Peyer's patch (tissue), 4 donors: ENCODE data around the gene MYBPC2. TPM values are rescaled to one million over a fixed set of nuclear protein-coding genes. Genes with fewer than 3 reads are reported as not detected.

Experiments
- DNase-seq, 3 donors: peaks; one replicate each; pipeline ENCODE4 v3.0.0-alpha.2; 2017 to 2019
- H3K27ac ChIP-seq, 4 donors: fragments of 200-600 bp; sonication (generic); one replicate each; pipeline ENCODE4 v1.5.1; 2016 to 2019
- H3K27me3 ChIP-seq, 2 donors: fragments of 200-600 bp; sonication (generic); one replicate each; pipeline ENCODE4 v1.5.1; 2019
- H3K36me3 ChIP-seq, 3 donors: fragments of 200-600 bp; sonication (generic); one replicate each; pipeline ENCODE4 v1.5.1; 2016 to 2019
- H3K4me1 ChIP-seq, 4 donors: fragments of 200-600 bp; sonication (generic); one replicate each; pipeline ENCODE4 v1.5.1; 2016 to 2019
- H3K4me3 ChIP-seq, 4 donors: fragments of 200-600 bp; sonication (generic); 1 replicate in 3 of 4; 2 replicates in 1 of 4; pipeline ENCODE4 v1.5.1; 2016 to 2019; ENCODE audit warnings: mild to moderate bottlenecking in 1 of 4
- H3K9me3 ChIP-seq, 4 donors: fragments of 200-600 bp; sonication (generic); one replicate each; pipeline ENCODE4 v1.5.1; 2016 to 2019; ENCODE audit warnings: mild to moderate bottlenecking in 1 of 4
- POLR2A ChIP-seq, 2 donors: fragments of 450-650 bp; IDR thresholded peaks; one replicate each; pipeline ENCODE4 v1.5.1; 2017; ENCODE audit warnings: antibody characterized with exemption in 2 of 2, mild to moderate bottlenecking in 2 of 2, moderate library complexity in 2 of 2
- total RNA-seq, 4 donors: library from RNA; depleted of rRNA; stranded (reverse); fragments of >200 nt; gene quantifications; one replicate each; pipeline ENCODE4 v1.1.0, GENCODE V29; 2016
- TF ChIP-seq, protein P1 (sequence below), 6 experiments: fragments of 450-650 bp in 4 of 6; fragments of 200-600 bp in 2 of 6; sonication (generic) in 1 of 6; IDR thresholded peaks; one replicate each; pipeline ENCODE4 v1.5.1; 2017 to 2019; ENCODE audit warnings: antibody characterized with exemption in 6 of 6, mild to moderate bottlenecking in 3 of 6, moderate library complexity in 1 of 6

The MYBPC2 gene
- total RNA-seq, 4 donors from 2014 or later = not detected

GRCh38 chr19:50422397-50423278 is 10.1 kb upstream of the MYBPC2 start:
- Histone ChIP-seq H3K27ac (peak overlapping the region in 1 of 4 donors; percentile 88), H3K9me3 (no peaks in the 10 kb centered on the region), H3K27me3 (peaks cover 0 to 4% of the 10 kb centered on the region in 2 donors), H3K4me3 (peak overlapping the region in 1 of 4 donors; percentile 12), H3K36me3 (no peaks in the 10 kb centered on the region), H3K4me1 (peaks cover 0 to 4% (median 0%) of the 10 kb centered on the region in 4 donors)
- peak in 1 of 3 donors; percentile 50 for DNase-seq
- TF ChIP-seq, protein P1, sequence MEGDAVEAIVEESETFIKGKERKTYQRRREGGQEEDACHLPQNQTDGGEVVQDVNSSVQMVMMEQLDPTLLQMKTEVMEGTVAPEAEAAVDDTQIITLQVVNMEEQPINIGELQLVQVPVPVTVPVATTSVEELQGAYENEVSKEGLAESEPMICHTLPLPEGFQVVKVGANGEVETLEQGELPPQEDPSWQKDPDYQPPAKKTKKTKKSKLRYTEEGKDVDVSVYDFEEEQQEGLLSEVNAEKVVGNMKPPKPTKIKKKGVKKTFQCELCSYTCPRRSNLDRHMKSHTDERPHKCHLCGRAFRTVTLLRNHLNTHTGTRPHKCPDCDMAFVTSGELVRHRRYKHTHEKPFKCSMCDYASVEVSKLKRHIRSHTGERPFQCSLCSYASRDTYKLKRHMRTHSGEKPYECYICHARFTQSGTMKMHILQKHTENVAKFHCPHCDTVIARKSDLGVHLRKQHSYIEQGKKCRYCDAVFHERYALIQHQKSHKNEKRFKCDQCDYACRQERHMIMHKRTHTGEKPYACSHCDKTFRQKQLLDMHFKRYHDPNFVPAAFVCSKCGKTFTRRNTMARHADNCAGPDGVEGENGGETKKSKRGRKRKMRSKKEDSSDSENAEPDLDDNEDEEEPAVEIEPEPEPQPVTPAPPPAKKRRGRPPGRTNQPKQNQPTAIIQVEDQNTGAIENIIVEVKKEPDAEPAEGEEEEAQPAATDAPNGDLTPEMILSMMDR (IDR thresholded peaks at IDR 0.05) = no peak
- no peak for TF ChIP-seq POLR2A (IDR thresholded peaks at IDR 0.05)

DNA sequence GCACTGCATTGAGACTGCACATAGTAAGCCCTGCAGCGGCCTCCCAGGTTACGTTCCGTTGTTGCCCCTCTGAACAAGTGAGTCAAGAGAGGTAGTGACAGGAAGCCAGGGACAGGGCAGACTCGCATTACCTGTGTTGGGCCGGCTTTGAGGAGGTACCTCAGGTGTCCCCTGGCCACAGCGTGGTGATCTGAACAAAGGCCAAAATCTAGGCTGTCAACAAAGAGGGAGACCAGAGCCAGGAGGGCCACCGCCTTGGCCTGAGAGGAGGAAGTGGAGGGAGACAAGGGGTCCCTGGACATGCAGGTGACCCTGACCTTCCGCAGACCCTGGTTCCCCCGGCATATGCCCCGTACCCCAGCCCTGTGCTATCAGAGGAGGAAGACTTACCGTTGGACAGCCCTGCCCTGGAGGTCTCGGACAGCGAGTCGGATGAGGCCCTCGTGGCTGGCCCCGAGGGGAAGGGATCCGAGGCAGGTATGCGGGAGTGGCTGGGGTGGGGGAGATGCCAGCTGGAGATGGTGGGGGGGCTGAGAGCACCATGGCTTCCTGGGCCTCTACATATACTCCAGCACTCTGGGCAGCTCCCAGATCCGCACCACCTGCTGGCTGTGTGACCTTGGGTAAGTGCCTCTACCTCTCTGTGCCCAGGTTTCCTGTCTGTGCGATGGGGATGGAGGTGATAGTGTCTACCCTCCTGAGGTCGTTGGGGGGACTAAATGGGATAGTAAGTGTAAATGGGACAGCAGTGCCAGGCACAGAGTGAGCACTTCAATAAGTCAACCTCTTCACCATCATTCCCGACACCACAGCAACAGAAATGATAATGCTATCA is 9.2 kb upstream of the MYBPC2 start:
- no peak for DNase-seq
- Histone ChIP-seq H3K4me1 (peaks cover 0 to 4% (median 0%) of the 10 kb centered on the region in 4 donors), H3K27me3 (peaks cover 0 to 3% of the 10 kb centered on the region in 2 donors), H3K36me3 (no peaks in the 10 kb centered on the region), H3K4me3 (no peak overlapping the region), H3K9me3 (no peaks in the 10 kb centered on the region), H3K27ac (no peak overlapping the region)
- TF ChIP-seq, protein P1 (IDR thresholded peaks at IDR 0.05) = no peak
- TF ChIP-seq POLR2A (IDR thresholded peaks at IDR 0.05) = no peak

DNA sequence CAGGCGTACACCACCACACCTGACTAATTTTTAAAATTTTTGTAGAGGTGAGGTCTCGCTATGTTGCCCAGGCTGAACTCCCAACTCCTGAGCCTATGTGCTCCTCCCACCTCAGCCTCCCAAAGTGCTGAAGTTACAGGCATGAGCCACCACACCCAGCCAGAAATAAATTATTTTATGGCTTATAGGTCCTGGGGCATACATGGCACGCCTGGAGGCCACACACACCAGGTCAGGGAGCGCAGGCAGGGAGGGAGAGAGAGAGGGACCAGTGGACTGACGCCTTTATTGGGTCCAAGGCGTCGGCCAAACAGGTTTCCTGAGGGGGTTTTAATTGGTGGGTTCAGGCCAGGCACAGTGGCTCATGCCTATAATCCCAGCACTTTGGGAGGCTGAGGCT is 7.1 kb upstream of the MYBPC2 start:
- Histone ChIP-seq H3K9me3 (no peaks in the 10 kb centered on the region), H3K4me3 (no peak overlapping the region), H3K27ac (no peak overlapping the region), H3K4me1 (peaks cover 0 to 4% (median 0%) of the 10 kb centered on the region in 4 donors), H3K27me3 (no peaks in the 10 kb centered on the region), H3K36me3 (no peaks in the 10 kb centered on the region)
- TF ChIP-seq POLR2A (IDR thresholded peaks at IDR 0.05) = no peak
- TF ChIP-seq, protein P1 (IDR thresholded peaks at IDR 0.05) = no peak
- no peak for DNase-seq

GRCh38 chr19:50427318-50427925 is 5.3 kb upstream of the MYBPC2 start:
- H3K9me3 ChIP-seq = no peaks in the 10 kb centered on the region
- H3K4me1 ChIP-seq = peaks cover 0 to 13% (median 10%) of the 10 kb centered on the region in 4 donors
- peak overlapping the region in 2 of 4 donors; percentile 59 to 81 for H3K27ac ChIP-seq
- peak overlapping the region in 2 of 4 donors; percentile 35 to 36 for H3K4me3 ChIP-seq
- H3K36me3 ChIP-seq = no peaks in the 10 kb centered on the region
- H3K27me3 ChIP-seq = peaks cover 0 to 4% of the 10 kb centered on the region in 2 donors
- no peak for TF ChIP-seq POLR2A (IDR thresholded peaks at IDR 0.05)
- TF ChIP-seq, protein P1 (IDR thresholded peaks at IDR 0.05) = no peak
- no peak for DNase-seq

DNA sequence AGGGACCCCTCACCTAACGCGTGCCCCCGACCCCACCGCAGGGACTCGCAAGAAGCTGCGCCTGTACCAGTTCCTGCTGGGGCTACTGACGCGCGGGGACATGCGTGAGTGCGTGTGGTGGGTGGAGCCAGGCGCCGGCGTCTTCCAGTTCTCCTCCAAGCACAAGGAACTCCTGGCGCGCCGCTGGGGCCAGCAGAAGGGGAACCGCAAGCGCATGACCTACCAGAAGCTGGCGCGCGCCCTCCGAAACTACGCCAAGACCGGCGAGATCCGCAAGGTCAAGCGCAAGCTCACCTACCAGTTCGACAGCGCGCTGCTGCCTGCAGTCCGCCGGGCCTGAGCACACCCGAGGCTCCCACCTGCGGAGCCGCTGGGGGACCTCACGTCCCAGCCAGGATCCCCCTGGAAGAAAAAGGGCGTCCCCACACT is 4.7 kb upstream of the MYBPC2 start:
- H3K9me3 ChIP-seq = no peaks in the 10 kb centered on the region
- peaks cover 0 to 19% (median 15%) of the 10 kb centered on the region in 4 donors for H3K4me1 ChIP-seq
- peaks cover 0 to 10% of the 10 kb centered on the region in 2 donors for H3K27me3 ChIP-seq
- peak overlapping the region; percentile 18 to 81 (median 52) for H3K27ac ChIP-seq
- H3K4me3 ChIP-seq = peak overlapping the region in 2 of 4 donors; percentile 35 to 36
- TF ChIP-seq, protein P1 (IDR thresholded peaks at IDR 0.05) = no peak
- no peak for TF ChIP-seq POLR2A (IDR thresholded peaks at IDR 0.05)
- DNase-seq = peak; percentile 77 to 92 (median 86)
- no peaks in the 10 kb centered on the region for H3K36me3 ChIP-seq
